ENCODE measurements around the gene MSI1. TPM values are rescaled to one million over a fixed set of nuclear protein-coding genes. Genes with fewer than 3 reads are reported as not detected.

MSI1 gene
- total and polyA plus RNA-seq, 10 of the 15 experiments (the other 5 are each of a cell fraction or from before 2014, with no cell fraction given): 0.04 TPM; not detected in 9

DNA sequence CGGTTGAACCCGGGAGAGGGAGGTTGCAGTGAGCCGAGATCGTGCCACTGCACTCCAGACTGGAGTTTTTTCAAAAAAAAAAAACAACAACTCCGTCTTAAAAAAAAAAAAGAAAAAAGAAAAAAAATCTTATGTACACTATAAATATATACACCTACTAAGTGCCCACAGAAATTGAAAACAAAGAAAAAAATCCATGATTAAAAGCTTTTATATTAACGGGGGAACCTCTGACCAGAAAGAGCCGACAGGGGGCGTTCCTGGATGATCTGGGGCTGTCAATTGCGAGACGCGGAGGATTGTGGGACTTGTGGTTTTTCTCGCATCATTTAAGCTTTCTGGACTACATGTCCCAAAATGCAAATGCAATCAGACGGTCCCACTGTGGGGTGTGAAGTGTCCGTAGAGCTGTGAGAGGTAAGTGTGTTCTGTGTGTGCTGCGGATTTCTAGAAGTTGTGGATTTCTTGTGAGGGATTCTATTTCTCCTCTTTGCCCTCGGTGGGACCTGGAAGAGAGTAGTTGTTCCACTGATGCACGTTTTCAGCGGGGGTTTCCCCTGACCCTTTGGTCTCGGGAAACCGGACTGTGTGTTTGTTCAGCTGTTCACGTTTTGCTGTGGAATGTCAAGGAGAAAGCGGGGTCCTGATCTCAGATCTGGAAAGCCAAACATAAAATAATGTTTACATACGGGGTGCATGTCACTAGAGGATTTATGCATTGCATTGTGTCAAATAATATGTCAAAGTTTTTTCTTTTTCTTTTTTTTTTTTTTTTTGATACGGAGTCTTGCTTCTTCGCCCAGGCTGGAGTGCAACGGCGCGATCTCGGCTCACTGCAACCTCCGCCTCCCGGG lies 66.8 kb downstream of the MSI1 start, which contains the start of gene SIRT4 (continued):
- TF ChIP-seq, protein P1, sequence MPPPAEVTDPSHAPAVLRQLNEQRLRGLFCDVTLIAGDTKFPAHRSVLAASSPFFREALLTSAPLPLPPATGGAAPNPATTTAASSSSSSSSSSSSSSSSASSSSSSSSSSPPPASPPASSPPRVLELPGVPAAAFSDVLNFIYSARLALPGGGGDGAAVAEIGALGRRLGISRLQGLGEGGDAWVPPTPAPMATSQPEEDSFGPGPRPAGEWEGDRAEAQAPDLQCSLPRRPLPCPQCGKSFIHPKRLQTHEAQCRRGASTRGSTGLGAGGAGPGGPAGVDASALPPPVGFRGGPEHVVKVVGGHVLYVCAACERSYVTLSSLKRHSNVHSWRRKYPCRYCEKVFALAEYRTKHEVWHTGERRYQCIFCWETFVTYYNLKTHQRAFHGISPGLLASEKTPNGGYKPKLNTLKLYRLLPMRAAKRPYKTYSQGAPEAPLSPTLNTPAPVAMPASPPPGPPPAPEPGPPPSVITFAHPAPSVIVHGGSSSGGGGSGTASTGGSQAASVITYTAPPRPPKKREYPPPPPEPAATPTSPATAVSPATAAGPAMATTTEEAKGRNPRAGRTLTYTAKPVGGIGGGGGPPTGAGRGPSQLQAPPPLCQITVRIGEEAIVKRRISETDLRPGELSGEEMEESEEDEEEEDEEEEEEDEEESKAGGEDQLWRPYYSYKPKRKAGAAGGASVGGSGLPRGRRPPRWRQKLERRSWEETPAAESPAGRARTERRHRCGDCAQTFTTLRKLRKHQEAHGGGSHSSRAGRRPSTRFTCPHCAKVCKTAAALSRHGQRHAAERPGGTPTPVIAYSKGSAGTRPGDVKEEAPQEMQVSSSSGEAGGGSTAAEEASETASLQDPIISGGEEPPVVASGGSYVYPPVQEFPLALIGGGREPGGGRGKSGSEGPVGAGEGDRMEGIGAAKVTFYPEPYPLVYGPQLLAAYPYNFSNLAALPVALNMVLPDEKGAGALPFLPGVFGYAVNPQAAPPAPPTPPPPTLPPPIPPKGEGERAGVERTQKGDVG (CRISPR knock-in tag; IDR thresholded peaks at IDR 0.05): no peak
- TF ChIP-seq, protein P2, sequence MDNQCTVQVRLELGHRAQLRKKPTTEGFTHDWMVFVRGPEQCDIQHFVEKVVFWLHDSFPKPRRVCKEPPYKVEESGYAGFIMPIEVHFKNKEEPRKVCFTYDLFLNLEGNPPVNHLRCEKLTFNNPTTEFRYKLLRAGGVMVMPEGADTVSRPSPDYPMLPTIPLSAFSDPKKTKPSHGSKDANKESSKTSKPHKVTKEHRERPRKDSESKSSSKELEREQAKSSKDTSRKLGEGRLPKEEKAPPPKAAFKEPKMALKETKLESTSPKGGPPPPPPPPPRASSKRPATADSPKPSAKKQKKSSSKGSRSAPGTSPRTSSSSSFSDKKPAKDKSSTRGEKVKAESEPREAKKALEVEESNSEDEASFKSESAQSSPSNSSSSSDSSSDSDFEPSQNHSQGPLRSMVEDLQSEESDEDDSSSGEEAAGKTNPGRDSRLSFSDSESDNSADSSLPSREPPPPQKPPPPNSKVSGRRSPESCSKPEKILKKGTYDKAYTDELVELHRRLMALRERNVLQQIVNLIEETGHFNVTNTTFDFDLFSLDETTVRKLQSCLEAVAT (IDR thresholded peaks at IDR 0.05): peak; percentile 89
- no peak for TF ChIP-seq CBX5 (IDR thresholded peaks at IDR 0.05; ENCODE audit: low read depth)
- peak; percentile 85 for TF ChIP-seq NBN (IDR thresholded peaks at IDR 0.05)
- TF ChIP-seq ZNF384 (IDR thresholded peaks at IDR 0.05; ENCODE audit: borderline replicate concordance, low read depth, low read length): 0 out of 2 replicates have a peak, but pooled peaks have one; percentile 4
- no peak for TF ChIP-seq ZSCAN29 (IDR thresholded peaks at IDR 0.05)
- TF ChIP-seq NFYA (IDR thresholded peaks at IDR 0.05; ENCODE audit: borderline replicate concordance, low read depth, low read length): no peak
- TF ChIP-seq JUNB (IDR thresholded peaks at IDR 0.05): no peak
- TF ChIP-seq SMAD5 (IDR thresholded peaks at IDR 0.05; ENCODE audit: low read depth): no peak
- TF ChIP-seq IKZF1 (conservative IDR thresholded peaks at IDR 0.05): peak; percentile 78
- peak; percentile 95 for TF ChIP-seq CHD1 (IDR thresholded peaks at IDR 0.05; ENCODE audit: low read depth, low read length)
- peak; percentile 20; the same call in 1 of the 2 replicates for TF ChIP-seq SMC3 (IDR thresholded peaks at IDR 0.05; ENCODE audit: borderline replicate concordance, low read length)
- TF ChIP-seq POU2F2 (IDR thresholded peaks at IDR 0.05; ENCODE audit: borderline replicate concordance, low read depth, low read length): peak; percentile 98
- TF ChIP-seq, protein P3, sequence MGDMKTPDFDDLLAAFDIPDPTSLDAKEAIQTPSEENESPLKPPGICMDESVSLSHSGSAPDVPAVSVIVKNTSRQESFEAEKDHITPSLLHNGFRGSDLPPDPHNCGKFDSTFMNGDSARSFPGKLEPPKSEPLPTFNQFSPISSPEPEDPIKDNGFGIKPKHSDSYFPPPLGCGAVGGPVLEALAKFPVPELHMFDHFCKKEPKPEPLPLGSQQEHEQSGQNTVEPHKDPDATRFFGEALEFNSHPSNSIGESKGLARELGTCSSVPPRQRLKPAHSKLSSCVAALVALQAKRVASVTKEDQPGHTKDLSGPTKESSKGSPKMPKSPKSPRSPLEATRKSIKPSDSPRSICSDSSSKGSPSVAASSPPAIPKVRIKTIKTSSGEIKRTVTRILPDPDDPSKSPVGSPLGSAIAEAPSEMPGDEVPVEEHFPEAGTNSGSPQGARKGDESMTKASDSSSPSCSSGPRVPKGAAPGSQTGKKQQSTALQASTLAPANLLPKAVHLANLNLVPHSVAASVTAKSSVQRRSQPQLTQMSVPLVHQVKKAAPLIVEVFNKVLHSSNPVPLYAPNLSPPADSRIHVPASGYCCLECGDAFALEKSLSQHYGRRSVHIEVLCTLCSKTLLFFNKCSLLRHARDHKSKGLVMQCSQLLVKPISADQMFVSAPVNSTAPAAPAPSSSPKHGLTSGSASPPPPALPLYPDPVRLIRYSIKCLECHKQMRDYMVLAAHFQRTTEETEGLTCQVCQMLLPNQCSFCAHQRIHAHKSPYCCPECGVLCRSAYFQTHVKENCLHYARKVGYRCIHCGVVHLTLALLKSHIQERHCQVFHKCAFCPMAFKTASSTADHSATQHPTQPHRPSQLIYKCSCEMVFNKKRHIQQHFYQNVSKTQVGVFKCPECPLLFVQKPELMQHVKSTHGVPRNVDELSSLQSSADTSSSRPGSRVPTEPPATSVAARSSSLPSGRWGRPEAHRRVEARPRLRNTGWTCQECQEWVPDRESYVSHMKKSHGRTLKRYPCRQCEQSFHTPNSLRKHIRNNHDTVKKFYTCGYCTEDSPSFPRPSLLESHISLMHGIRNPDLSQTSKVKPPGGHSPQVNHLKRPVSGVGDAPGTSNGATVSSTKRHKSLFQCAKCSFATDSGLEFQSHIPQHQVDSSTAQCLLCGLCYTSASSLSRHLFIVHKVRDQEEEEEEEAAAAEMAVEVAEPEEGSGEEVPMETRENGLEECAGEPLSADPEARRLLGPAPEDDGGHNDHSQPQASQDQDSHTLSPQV (IDR thresholded peaks at IDR 0.05): no peak
- TF ChIP-seq MXI1 (IDR thresholded peaks at IDR 0.05; ENCODE audit: low read depth, low read length): no peak
- TF ChIP-seq GABPA (IDR thresholded peaks at IDR 0.05; ENCODE audit: low read depth): no peak
- TF ChIP-seq SP1 (IDR thresholded peaks at IDR 0.05; ENCODE audit: low read depth, low read length): no peak

Measured in GM12878 (cell line).